ENCODE measurements around the gene TSHZ2.
"Not testable (repeated sequence)": the region's sequence is repeated elsewhere in the genome, so short reads cannot be mapped to it uniquely, and the experiment has no call there.

TSHZ2 gene

GRCh38 chr20:53493311-53493857 lies 521.2 kb downstream of the TSHZ2 start:
- no peak for DNase-seq

- DNase-seq, result no peak
Observed at GRCh38 chr20:53494753-53495152, 522.6 kb downstream of the TSHZ2 start.

- DNase-seq, result no peak
Observed at GRCh38 chr20:53495398-53496092, 523.4 kb downstream of the TSHZ2 start.

- DNase-seq, result no peak
Observed at GRCh38 chr20:53497246-53497645, 525.1 kb downstream of the TSHZ2 start.

GRCh38 chr20:53498341-53498740 lies 526.2 kb downstream of the TSHZ2 start:
- no peak for DNase-seq

GRCh38 chr20:53500651-53501050 lies 528.5 kb downstream of the TSHZ2 start:
- DNase-seq, result no peak

- DNase-seq, result no peak
Observed at GRCh38 chr20:53502820-53503219, 530.7 kb downstream of the TSHZ2 start.

GRCh38 chr20:53503517-53503919 lies 531.4 kb downstream of the TSHZ2 start:
- no peak for DNase-seq

- DNase-seq, result not testable (repeated sequence)
Observed at GRCh38 chr20:53504106-53504505, 531.9 kb downstream of the TSHZ2 start.

- no peak for DNase-seq
Observed at GRCh38 chr20:53510262-53510661, 538.1 kb downstream of the TSHZ2 start.

- no peak for DNase-seq
Observed at GRCh38 chr20:53510704-53511103, 538.5 kb downstream of the TSHZ2 start.

GRCh38 chr20:53512076-53512475 lies 539.9 kb downstream of the TSHZ2 start:
- no peak for DNase-seq

GRCh38 chr20:53513168-53513488 lies 541.0 kb downstream of the TSHZ2 start:
- no peak for DNase-seq

- DNase-seq, result no peak
Observed at GRCh38 chr20:53513489-53514298, 541.5 kb downstream of the TSHZ2 start.

- no peak for DNase-seq
Observed at GRCh38 chr20:53515749-53516148, 543.6 kb downstream of the TSHZ2 start.

GRCh38 chr20:53517146-53517545 lies 545.0 kb downstream of the TSHZ2 start:
- no peak for DNase-seq

GRCh38 chr20:53521421-53521820 lies 549.3 kb downstream of the TSHZ2 start:
- DNase-seq, result not testable (repeated sequence)

GRCh38 chr20:53522026-53522425 lies 549.9 kb downstream of the TSHZ2 start:
- no peak for DNase-seq

- DNase-seq, result no peak
Observed at GRCh38 chr20:53522696-53523095, 550.5 kb downstream of the TSHZ2 start.

- DNase-seq, result not testable (repeated sequence)
Observed at GRCh38 chr20:53523615-53524014, 551.5 kb downstream of the TSHZ2 start.

GRCh38 chr20:53524589-53525312 lies 552.6 kb downstream of the TSHZ2 start:
- no peak for DNase-seq

GRCh38 chr20:53527196-53527595 lies 555.0 kb downstream of the TSHZ2 start:
- no peak for DNase-seq

- no peak for DNase-seq
Observed at GRCh38 chr20:53529658-53530057, 557.5 kb downstream of the TSHZ2 start.

GRCh38 chr20:53530440-53530839 lies 558.3 kb downstream of the TSHZ2 start:
- no peak for DNase-seq

Data from NCI-H1436 (cell line).